Erythroblast (primary cell): ENCODE results near the gene PRDM2.

Experiments used
- DNase-seq, 2 experiments: peaks; one replicate each; lab custom pipeline; 2025; lab: John Stamatoyannopoulos, UW
- GATA1 ChIP-seq: IDR thresholded peaks from 2 replicates; pipeline ENCODE4 v1.6.1; 2011; ENCODE audit warnings: low read depth, mild to moderate bottlenecking, control low read depth, low read length, moderate library complexity
- POLR2A ChIP-seq: IDR thresholded peaks from 2 replicates; pipeline ENCODE4 v1.6.1; 2011; ENCODE audit warnings: mild to moderate bottlenecking, low read length

The PRDM2 gene

DNA sequence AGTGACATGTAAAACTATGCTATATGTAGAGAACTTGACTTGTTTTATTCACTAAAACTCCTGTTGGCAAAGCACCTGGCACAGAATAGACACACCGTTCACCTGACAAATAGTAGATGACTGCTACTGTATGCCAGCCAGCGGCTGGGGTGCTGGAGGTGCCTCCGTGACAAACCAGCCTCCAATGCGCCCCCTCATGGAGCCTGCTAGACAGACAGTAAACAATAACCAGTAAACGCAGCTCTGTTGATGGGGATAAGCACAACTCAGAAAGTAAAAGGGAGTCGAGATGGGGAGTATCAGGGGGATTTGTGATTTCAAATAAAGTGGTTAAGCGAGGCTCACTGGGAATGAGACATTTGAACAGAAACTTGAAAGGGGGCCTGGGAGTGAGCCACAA is 107.2 kb downstream of the PRDM2 start:
- peak; percentile 11 to 31 for DNase-seq
- no peak for TF ChIP-seq POLR2A
- TF ChIP-seq GATA1, result no peak

DNA sequence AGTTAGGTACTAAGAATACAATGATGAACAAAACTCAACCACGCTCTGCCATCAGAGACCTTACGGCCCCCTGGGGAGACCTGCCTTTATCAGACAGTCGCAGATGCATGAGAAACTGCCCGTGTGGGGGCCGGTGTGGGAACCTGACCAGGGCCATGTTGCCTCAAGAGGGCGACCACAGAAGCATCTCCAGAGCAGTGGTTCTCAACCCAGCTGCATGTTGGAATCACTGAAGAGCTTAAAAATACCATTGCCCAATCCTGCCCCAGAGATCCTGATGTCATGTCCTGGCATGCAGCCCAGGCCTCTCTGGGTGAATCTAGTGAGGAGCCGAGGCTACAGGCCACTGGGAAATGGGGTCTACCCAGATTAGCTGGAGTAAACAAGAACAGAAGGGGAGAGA is 108.7 kb downstream of the PRDM2 start:
- TF ChIP-seq GATA1 (no peak), POLR2A (no peak)
- DNase-seq, result peak in 1 of 2 experiments; percentile 21

- no peak for TF ChIP-seq GATA1
- no peak for TF ChIP-seq POLR2A
These were observed 109.6 kb downstream of the PRDM2 start for GRCh38 chr1:13809461-13810159.

DNA sequence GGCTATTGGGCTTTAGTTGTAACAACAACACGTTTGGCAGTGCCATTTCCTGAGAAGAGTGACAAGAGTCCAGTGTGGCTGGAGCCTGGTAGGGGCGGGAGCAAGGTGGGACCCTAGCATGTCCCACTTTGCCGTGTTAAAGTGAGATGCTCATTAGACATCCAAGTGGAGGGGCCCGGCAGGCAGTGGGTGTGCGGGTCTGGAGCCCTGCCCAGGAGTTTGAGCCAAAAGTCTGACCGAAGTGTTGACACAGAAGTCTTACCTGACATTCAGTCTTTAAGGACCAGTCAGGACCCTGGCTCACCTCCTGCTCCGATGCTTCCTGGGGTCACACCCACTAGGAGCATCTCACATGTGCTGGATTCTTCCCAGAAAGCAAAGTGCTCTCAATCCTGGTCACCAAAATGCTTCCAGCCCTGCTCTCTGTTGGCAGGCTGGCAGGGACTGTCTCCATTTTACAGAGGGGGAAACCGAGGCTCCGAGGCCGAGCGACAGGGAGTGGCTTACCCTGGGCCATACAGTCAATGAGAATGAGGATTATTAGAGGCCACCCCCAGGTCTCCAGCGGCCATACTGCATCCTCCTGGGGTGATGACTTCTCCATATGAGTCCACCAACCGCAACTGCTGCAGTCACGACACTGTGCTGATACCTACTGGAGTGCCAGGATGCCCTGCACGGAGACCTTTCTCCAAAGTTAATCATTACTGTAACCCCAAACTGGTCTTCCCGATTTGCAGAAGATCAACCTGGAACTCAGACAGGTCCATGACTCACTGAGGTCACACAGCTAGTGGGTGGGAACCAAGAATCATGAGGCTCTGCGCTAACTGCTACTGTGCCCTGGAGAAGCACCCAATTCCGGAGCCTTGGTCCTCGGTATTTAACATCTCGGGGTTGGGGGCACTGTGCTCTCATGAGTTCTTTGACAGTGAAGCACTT is 112.7 kb downstream of the PRDM2 start:
- DNase-seq, result no peak

More at GRCh38 chr1:13809461-13810159, 109.6 kb downstream of the PRDM2 start:
- DNase-seq, result peak in 1 of 2 experiments; percentile 23

DNA sequence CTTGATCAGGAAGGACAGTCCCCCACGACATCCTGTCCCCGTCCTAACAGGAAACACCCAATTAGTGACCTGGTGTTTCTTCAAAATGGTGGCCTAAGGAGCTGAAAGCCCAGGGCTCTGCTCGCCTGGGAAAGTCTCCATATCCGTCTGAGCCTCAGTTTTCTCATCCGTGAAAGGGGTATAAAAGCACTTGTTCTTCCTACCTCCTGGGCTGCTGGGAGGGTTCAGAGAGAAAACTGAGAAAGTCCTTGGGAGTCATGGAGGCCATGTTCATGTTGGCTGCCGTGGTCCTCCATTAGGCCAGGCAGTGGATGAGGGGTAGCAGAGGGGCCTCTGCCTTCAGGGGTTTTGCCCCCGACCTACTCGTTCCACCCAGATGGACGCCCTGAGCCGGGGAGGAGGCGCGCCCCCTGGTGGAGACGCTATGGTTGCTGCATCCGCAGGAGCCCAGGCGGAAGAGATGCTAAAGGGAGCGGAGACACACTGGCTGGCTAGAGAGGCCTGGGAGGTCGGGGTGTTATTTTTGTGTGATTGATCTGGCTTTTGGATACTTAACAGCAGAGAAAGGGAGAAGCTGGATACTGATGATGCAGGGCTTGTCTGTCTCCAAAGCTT is 113.5 kb downstream of the PRDM2 start:
- no peak for TF ChIP-seq GATA1
- no peak for TF ChIP-seq POLR2A
- peak; percentile 54 to 70 for DNase-seq

More for the DNA sequence above, 112.7 kb downstream of the PRDM2 start:
- TF ChIP-seq POLR2A, result no peak
- TF ChIP-seq GATA1, result no peak

DNA sequence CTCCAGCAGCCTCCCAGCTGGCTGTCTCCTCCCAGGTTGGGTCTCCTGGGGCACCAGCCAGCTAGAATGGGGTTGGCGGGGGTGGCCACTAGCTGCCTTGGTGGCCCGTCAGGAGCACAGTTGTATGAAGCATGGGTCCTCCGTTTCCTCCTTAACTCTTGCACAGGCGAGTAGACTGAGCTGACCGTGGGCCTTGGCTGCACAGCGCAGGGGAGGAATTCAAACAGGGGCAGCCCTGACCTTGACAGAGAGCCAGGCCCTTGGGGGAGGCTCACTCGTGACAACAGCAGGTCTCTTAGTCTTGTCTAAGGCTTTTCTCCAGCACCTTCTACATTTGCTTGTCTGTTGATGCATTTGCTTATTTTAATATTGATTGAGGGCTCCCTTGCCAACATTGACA is 114.1 kb downstream of the PRDM2 start:
- DNase-seq, result no peak
- no peak for TF ChIP-seq POLR2A
- no peak for TF ChIP-seq GATA1

- no peak for DNase-seq
- TF ChIP-seq POLR2A, result no peak
- no peak for TF ChIP-seq GATA1
These were observed 116.2 kb downstream of the PRDM2 start for GRCh38 chr1:13816016-13816760.

- TF ChIP-seq GATA1 (no peak), POLR2A (no peak)
- DNase-seq, result no peak
These were observed 117.9 kb downstream of the PRDM2 start for GRCh38 chr1:13817906-13818305.

- no peak for TF ChIP-seq GATA1
- no peak for TF ChIP-seq POLR2A
- no peak for DNase-seq
These were observed 118.9 kb downstream of the PRDM2 start for GRCh38 chr1:13818926-13819325.

DNA sequence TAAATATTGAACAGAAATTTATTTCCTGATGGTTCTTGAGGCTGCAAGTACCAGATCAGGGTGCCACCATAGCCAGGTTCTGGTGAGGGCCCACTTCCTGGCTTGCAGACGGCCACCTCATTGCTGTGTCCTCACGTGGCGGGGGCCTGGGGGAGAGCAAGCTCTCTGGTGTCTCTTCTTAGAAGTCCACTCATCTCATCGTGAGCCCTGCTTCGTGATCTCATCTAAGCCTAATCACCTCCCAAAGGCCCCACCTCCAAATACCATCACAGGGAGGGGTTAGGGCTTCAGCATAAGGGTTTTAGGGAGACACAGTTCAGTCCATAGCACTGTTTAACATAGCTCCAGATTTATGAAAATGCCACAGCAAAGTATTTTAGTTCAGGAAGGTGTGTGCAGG is 119.7 kb downstream of the PRDM2 start:
- DNase-seq, result no peak
- no peak for TF ChIP-seq POLR2A
- TF ChIP-seq GATA1, result no peak

- no peak for DNase-seq
- no peak for TF ChIP-seq POLR2A
- TF ChIP-seq GATA1, result no peak
These were observed 120.1 kb downstream of the PRDM2 start for GRCh38 chr1:13820055-13820454.

DNA sequence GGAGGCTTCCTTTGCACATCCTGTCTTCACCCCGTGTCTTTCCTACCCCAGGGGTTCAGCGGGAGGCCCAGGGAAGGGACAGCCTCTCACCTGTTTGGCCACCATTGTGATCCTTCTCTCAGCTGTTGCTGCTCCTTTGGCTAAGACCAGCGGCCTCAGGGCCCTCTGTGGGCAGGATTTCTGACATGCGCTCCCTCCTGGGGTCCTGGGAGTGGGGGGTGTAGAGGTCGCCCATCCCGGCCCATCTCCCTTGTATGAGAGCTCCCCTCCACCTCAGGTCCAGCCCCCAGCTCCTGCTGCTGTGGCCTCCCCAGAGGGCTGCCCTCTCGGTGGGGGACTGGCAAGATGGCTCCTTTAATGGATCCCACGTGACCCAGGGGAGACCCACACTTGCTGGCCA is 120.5 kb downstream of the PRDM2 start:
- TF ChIP-seq POLR2A (no peak), GATA1 (no peak)
- DNase-seq, result no peak
